Hepatocyte (in vitro differentiated cells): ENCODE results near the gene CYB5R2.

Experiments used
- CTCF ChIP-seq: fragments of 200-600 bp; sonication (generic); IDR thresholded peaks from 2 replicates; pipeline ENCODE4 v1.5.1; 2016; ENCODE audit warnings: antibody characterized with exemption, mild to moderate bottlenecking; ENCODE audit not compliant: poor library complexity
- EZH2phosphoT487 ChIP-seq: fragments of 200-600 bp; sonication (generic); IDR thresholded peaks from one replicate; pipeline ENCODE4 v1.6.1; 2018; ENCODE audit warnings: antibody characterized with exemption, mild to moderate bottlenecking, low read depth, moderate library complexity; ENCODE audit not compliant: unreplicated experiment, severe bottlenecking

GRCh38 chr11:7666292-7666866 lies 6.9 kb downstream of the CYB5R2 start:
- TF ChIP-seq CTCF (no peak), EZH2phosphoT487 (no peak)
